Sciatic nerve (tissue), 2 donors: ENCODE measurements around the gene KCTD16. TPM values are rescaled to one million over a fixed set of nuclear protein-coding genes. Genes with fewer than 3 reads are reported as not detected.

ENCODE experiments used
- ATAC-seq: fragments of 200-7000 bp; cut with Tn5 transposase; one replicate; pipeline ENCODE4 v1.9.1; 2020; ENCODE audit warnings: mild to moderate bottlenecking, moderate library complexity
- DNase-seq: peaks from one replicate; pipeline ENCODE4 v3.0.0-alpha.2; 2020; ENCODE audit warnings: low spot score
- intact Hi-C: fragments of 100-400 bp; cut with DNase I; formaldehyde crosslinking; loops from one replicate; pipeline ENCODE4 v1.14.2; 2022
- total RNA-seq: library from RNA; stranded (reverse); fragmentation: NEBNext Ultra II Directional; extraction: Animal tissue kit (Norgen Biotek cat#: 25700); gene quantifications from one replicate; pipeline ENCODE4 v1.2.1, GENCODE V29; 2021
- donor health status: DM: no; HTN: no; CAD: no.
- donor health status: DM: no; HTN: no; CAD: no.

The KCTD16 gene
- total RNA-seq, 1 donor from 2014 or later = 0.53 TPM

GRCh38 chr5:144265643-144266247 is 95.1 kb downstream of the KCTD16 start:
- no peak for DNase-seq
- ATAC-seq = no peak
- intact Hi-C loops = no loop called here

- ATAC-seq (no peak), DNase-seq (no peak)
- intact Hi-C loops = no loop called here
These were observed 97.4 kb downstream of the KCTD16 start for GRCh38 chr5:144267961-144268513.

GRCh38 chr5:144273232-144274027 is 102.8 kb downstream of the KCTD16 start:
- no peak for DNase-seq
- intact Hi-C loops = no loop called here
- no peak for ATAC-seq

GRCh38 chr5:144275329-144275728 is 104.7 kb downstream of the KCTD16 start:
- intact Hi-C loops = no loop called here
- no peak for DNase-seq

GRCh38 chr5:144276034-144276822 is 105.6 kb downstream of the KCTD16 start:
- intact Hi-C loops = no loop called here
- ATAC-seq (peak; percentile 49), DNase-seq (no peak)

More at GRCh38 chr5:144275329-144275728, 104.7 kb downstream of the KCTD16 start:
- ATAC-seq = no peak

- intact Hi-C loops = no loop called here
- ATAC-seq = no peak
- DNase-seq = no peak
These were observed 111.1 kb downstream of the KCTD16 start for GRCh38 chr5:144281784-144282183.

- intact Hi-C loops = no loop called here
- no peak for ATAC-seq
- DNase-seq = no peak
These were observed 113.4 kb downstream of the KCTD16 start for GRCh38 chr5:144284036-144284435.

- DNase-seq (no peak), ATAC-seq (no peak)
- intact Hi-C loops = no loop called here
These were observed 114.3 kb downstream of the KCTD16 start for GRCh38 chr5:144284931-144285502.

GRCh38 chr5:144289277-144289676 is 118.6 kb downstream of the KCTD16 start:
- ATAC-seq (no peak), DNase-seq (no peak)
- intact Hi-C loops = no loop called here

- DNase-seq (no peak), ATAC-seq (no peak)
- intact Hi-C loops = no loop called here
These were observed 121.4 kb downstream of the KCTD16 start for GRCh38 chr5:144292029-144292428.

GRCh38 chr5:144295284-144295683 is 124.6 kb downstream of the KCTD16 start:
- no peak for DNase-seq
- intact Hi-C loops = no loop called here
- ATAC-seq = no peak

GRCh38 chr5:144297081-144297480 is 126.4 kb downstream of the KCTD16 start:
- ATAC-seq (no peak), DNase-seq (no peak)
- intact Hi-C loops = no loop called here

- ATAC-seq (no peak), DNase-seq (no peak)
- intact Hi-C loops = no loop called here
These were observed 128.0 kb downstream of the KCTD16 start for GRCh38 chr5:144298658-144299057.

GRCh38 chr5:144304688-144305087 is 134.0 kb downstream of the KCTD16 start:
- intact Hi-C loops = no loop called here
- no peak for DNase-seq
- ATAC-seq = no peak

GRCh38 chr5:144307736-144308135 is 137.1 kb downstream of the KCTD16 start:
- no peak for ATAC-seq
- intact Hi-C loops = no loop called here
- no peak for DNase-seq

GRCh38 chr5:144308174-144308573 is 137.5 kb downstream of the KCTD16 start:
- no peak for ATAC-seq
- no peak for DNase-seq
- intact Hi-C loops = no loop called here

- DNase-seq (no peak), ATAC-seq (no peak)
- intact Hi-C loops = no loop called here
These were observed 138.4 kb downstream of the KCTD16 start for GRCh38 chr5:144308906-144309670.

- intact Hi-C loops = no loop called here
- no peak for DNase-seq
- ATAC-seq = no peak
These were observed 139.9 kb downstream of the KCTD16 start for GRCh38 chr5:144310621-144311020.
